Measurements from ENCODE around the gene YTHDF1. TPM values are rescaled to one million over a fixed set of nuclear protein-coding genes. Genes with fewer than 3 reads are reported as not detected.

Gene YTHDF1
- total and polyA plus RNA-seq, 2 of the 8 experiments (the other 6 are each of a cell fraction or from before 2014, with no cell fraction given) = 32.8 to 66.0 TPM

DNA sequence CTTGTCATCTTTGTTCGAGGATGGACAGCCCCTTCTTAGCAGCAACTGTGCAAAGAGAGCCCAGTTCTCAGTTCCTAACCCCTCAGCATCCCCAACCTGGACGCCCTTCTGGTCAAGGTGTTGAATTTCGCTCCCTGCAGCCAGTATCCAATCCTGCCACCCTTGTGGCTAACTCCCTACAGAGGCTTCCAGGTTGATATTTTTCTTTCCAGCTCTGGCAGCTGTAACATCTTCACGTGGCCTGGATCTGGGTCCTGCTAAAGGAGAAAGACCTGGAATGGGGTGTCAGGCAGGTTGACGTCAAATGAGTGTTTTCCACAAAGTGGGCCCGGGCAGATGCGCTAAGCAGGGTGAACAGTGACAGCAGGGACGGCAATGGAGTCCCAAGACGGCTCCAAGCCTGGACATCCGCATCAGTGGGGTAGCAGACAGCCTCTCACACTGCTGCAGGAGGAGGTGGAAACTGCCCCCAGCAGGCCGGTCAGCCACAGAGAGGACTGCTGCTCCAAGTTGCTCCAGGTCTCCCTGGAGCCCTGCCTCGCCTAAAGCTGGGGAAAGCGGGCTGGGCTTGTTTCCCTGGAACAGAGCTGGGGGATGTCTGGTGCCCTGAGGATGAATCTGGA, 1.0 kb upstream of the YTHDF1 start:
- CTCF ChIA-PET (ENCODE audit: partially characterized antibody) = interaction anchor here (0.8 to 3.6 kb wide), 7 partner anchors 11 to 184 kb away, joined by 3 to 18 read pairs (median 5); no protein-coding TSS in a partner anchor
- TF ChIP-seq TAF7 (optimal IDR thresholded peaks at IDR 0.05; ENCODE audit: borderline replicate concordance, low read depth, low read length) (no peak), CREB1 (IDR thresholded peaks at IDR 0.05) (no peak), BRCA1 (IDR thresholded peaks at IDR 0.05; ENCODE audit: low read depth, low read length) (no peak), RAD21 (IDR thresholded peaks at IDR 0.05 in 1 of 2, conservative IDR thresholded peaks at IDR 0.05 in 1 of 2; ENCODE audit: low read depth in 2 of 2, low read length in 2 of 2) (no peak), HDAC2 (IDR thresholded peaks at IDR 0.05; ENCODE audit: borderline replicate concordance in 1 of 2, low read depth in 2 of 2, low read length in 2 of 2) (no peak), MAFK (IDR thresholded peaks at IDR 0.05; ENCODE audit: low read depth, low read length) (no peak), CHD1 (IDR thresholded peaks at IDR 0.05; ENCODE audit: low read depth, low read length) (no peak), CHD2 (IDR thresholded peaks at IDR 0.05; ENCODE audit: low read length) (no peak), EZH2 (IDR thresholded peaks at IDR 0.05; ENCODE audit: low read depth, low read length, severe bottlenecking) (peak; percentile 35), NANOG (IDR thresholded peaks at IDR 0.05; ENCODE audit: insufficient read depth, low read depth, low read length, poor library complexity, severe bottlenecking) (no peak)

More for the DNA sequence above, 1.0 kb upstream of the YTHDF1 start:
- no peak overlapping the region for H4K91ac ChIP-seq (replicated peaks; ENCODE audit: insufficient read length, low read length)
- H3K9me3 ChIP-seq (ENCODE audit: insufficient read depth in 2 of 2, low read depth in 1 of 2, low read length in 1 of 2) = no peaks in the 10 kb centered on the region
- H3K27ac ChIP-seq (ENCODE audit: low read depth, low read length) = no peak overlapping the region
- H3K23me2 ChIP-seq (ENCODE audit: low read depth, low read length) = peaks cover 7% of the 10 kb centered on the region; the same call in 1 of the 2 replicates
- DNase-seq (ENCODE audit: low read depth in 1 of 2, low spot score in 2 of 2) (no peak), FAIRE-seq (no peak)
- peaks cover 4% of the 10 kb centered on the region; the same call in 1 of the 2 replicates for H3K79me1 ChIP-seq (ENCODE audit: low read depth, low read length)
- peak overlapping the region; percentile 58 to 92 (median 70) for H3K4me3 ChIP-seq (ENCODE audit: extremely low read depth in 1 of 4, insufficient read depth in 2 of 4, low read depth in 3 of 4, low read length in 4 of 4)
- no peak overlapping the region for H2AK5ac ChIP-seq (ENCODE audit: low read depth, low read length)
- H3K4ac ChIP-seq (replicated peaks; ENCODE audit: insufficient read length, low read depth, low read length) = peak overlapping the region; percentile 80
- H3K4me2 ChIP-seq (ENCODE audit: insufficient read depth in 1 of 2, low read depth in 2 of 2, low read length in 2 of 2) = peak overlapping the region; percentile 65 to 93
- no peak overlapping the region for H3K56ac ChIP-seq (replicated peaks; ENCODE audit: insufficient read length, low read depth, low read length)
- no peak overlapping the region for H2BK120ac ChIP-seq (replicated peaks; ENCODE audit: low read depth, low read length)
- H3K79me2 ChIP-seq (ENCODE audit: control insufficient read depth in 1 of 2, insufficient read depth in 2 of 2, low read length in 2 of 2) = peaks cover 18 to 35% of the 10 kb centered on the region in 2 experiments
- H3K36me3 ChIP-seq (ENCODE audit: control insufficient read depth in 2 of 4, insufficient read depth in 4 of 4, low read length in 3 of 4) = peaks cover 14 to 20% (median 17%) of the 10 kb centered on the region in 4 experiments; a peak in 7 of 8 replicates
- H3K9ac ChIP-seq (replicated peaks in 1 of 4; ENCODE audit: extremely low read depth in 1 of 4, low read depth in 3 of 4, low read length in 3 of 4) = peak overlapping the region in 3 of 4 experiments; percentile 56 to 64 (median 60); a peak in 4 of 7 replicates
- peaks cover 0 to 3% (median 0%) of the 10 kb centered on the region in 4 experiments; a peak in 2 of 7 replicates for H3K27me3 ChIP-seq (replicated peaks in 1 of 4; ENCODE audit: control insufficient read depth in 3 of 4, extremely low read depth in 1 of 4, insufficient read depth in 3 of 4, low read length in 3 of 4)
- H2BK5ac ChIP-seq (ENCODE audit: low read depth, low read length) = no peak overlapping the region
- H4K8ac ChIP-seq (ENCODE audit: extremely low read depth, insufficient read depth, low read length) = peak overlapping the region; percentile 74
- H3K23ac ChIP-seq (ENCODE audit: insufficient read length) = no peak overlapping the region
- peaks cover 0 to 11% (median 2%) of the 10 kb centered on the region in 4 experiments; a peak in 4 of 7 replicates for H3K4me1 ChIP-seq (replicated peaks in 1 of 4; ENCODE audit: control insufficient read depth in 3 of 4, insufficient read depth in 4 of 4, low read length in 3 of 4)
- H3K14ac ChIP-seq (ENCODE audit: insufficient read length) = no peak overlapping the region
- no peak overlapping the region for H2AFZ ChIP-seq (ENCODE audit: low read length)
- H4K20me1 ChIP-seq (replicated peaks in 1 of 2; ENCODE audit: control insufficient read depth in 1 of 2, insufficient read depth in 2 of 2, low read length in 2 of 2) = peaks cover 14 to 18% of the 10 kb centered on the region in 2 experiments
- H2BK15ac ChIP-seq (ENCODE audit: low read length) = no peak overlapping the region; the same call in 1 of the 2 replicates
- WGBS, 2 experiments (ENCODE audit: extremely low coverage in 1 of 2, insufficient coverage in 1 of 2, insufficient read length in 1 of 2, insufficient replicate concordance in 2 of 2, low coverage in 1 of 2, low lambda C conversion rate in 2 of 2, missing lambda C conversion rate in 1 of 2) = 64% methylated on average over 13 of the region's 13 CpGs; no CpG with 5 or more reads in 1 of the 2 experiments
- no peak overlapping the region for H2BK12ac ChIP-seq (ENCODE audit: low read depth, low read length)
- no peak overlapping the region for H4K5ac ChIP-seq (ENCODE audit: insufficient read length, low read depth, low read length)
- H3K18ac ChIP-seq (ENCODE audit: extremely low read depth, low read length) = no peak overlapping the region
- POLR2A ChIA-PET (ENCODE audit: partially characterized antibody) = interaction anchor here (3.6 kb wide), 1 partner anchor 36 kb away, joined by 12 read pairs; the partner anchor contains the start of gene NKAIN4
- H2BK20ac ChIP-seq (ENCODE audit: low read length) = no peak overlapping the region

Measured in H1 (cell line).